NCI-H510A treated with DMSO at 0.1 percent for 48 hours (cell line): ENCODE results near the gene C20orf144.

ENCODE experiments used
- DNase-seq: peaks from one replicate; lab custom pipeline; 2025; lab: John Stamatoyannopoulos, UW

C20orf144 gene

GRCh38 chr20:33676652-33677645 is 14.8 kb downstream of the C20orf144 start:
- DNase-seq = no peak

GRCh38 chr20:33677991-33678702 is 16.0 kb downstream of the C20orf144 start:
- DNase-seq = no peak

- no peak for DNase-seq
Measured at GRCh38 chr20:33679758-33680485, 17.8 kb downstream of the C20orf144 start.

GRCh38 chr20:33680686-33681085 is 18.6 kb downstream of the C20orf144 start:
- no peak for DNase-seq

GRCh38 chr20:33681288-33681687 is 19.2 kb downstream of the C20orf144 start:
- DNase-seq = no peak

GRCh38 chr20:33681728-33682353 is 19.7 kb downstream of the C20orf144 start:
- DNase-seq = peak; percentile 21

GRCh38 chr20:33684533-33685327 is 22.6 kb downstream of the C20orf144 start:
- DNase-seq = no peak

- peak; percentile 44 for DNase-seq
Measured at GRCh38 chr20:33685328-33686099, 23.4 kb downstream of the C20orf144 start.

GRCh38 chr20:33686100-33686983 is 24.2 kb downstream of the C20orf144 start, which contains the start of gene E2F1:
Gene E2F1 (minus strand): TSS chr20:33686385. CDS start chr20:33686264, 121 bp downstream.
- peak; percentile 89 for DNase-seq

GRCh38 chr20:33686984-33687366 is 24.8 kb downstream of the C20orf144 start:
- DNase-seq = no peak

- DNase-seq = no peak
Measured at GRCh38 chr20:33687370-33687915, 25.3 kb downstream of the C20orf144 start.

- no peak for DNase-seq
Measured at GRCh38 chr20:33687993-33688937, 26.1 kb downstream of the C20orf144 start.

- DNase-seq = no peak
Measured at GRCh38 chr20:33688938-33689424, 26.9 kb downstream of the C20orf144 start.

GRCh38 chr20:33689493-33689892 is 27.4 kb downstream of the C20orf144 start:
- DNase-seq = no peak

GRCh38 chr20:33689973-33690372 is 27.8 kb downstream of the C20orf144 start:
- no peak for DNase-seq

GRCh38 chr20:33693289-33693688 is 31.2 kb downstream of the C20orf144 start:
- DNase-seq = no peak
